ENCODE data around the gene CDHR2. TPM values are rescaled to one million over a fixed set of nuclear protein-coding genes. Genes with fewer than 3 reads are reported as not detected.

Gene CDHR2
- polyA plus RNA-seq, 1 experiment, result not detected

GRCh38 chr5:176631383-176632200, 82.5 kb downstream of the CDHR2 start:
- Histone ChIP-seq H3K27ac (ENCODE audit: low read depth, low read length) (no peak overlapping the region), H3K27me3 (ENCODE audit: control insufficient read depth, insufficient read depth, low read length) (peaks cover 63% of the 10 kb centered on the region), H3K4me3 (ENCODE audit: low read depth, low read length) (no peak overlapping the region), H3K9me3 (ENCODE audit: control insufficient read depth, insufficient read depth, low read length) (peaks cover 5% of the 10 kb centered on the region; the same call in 1 of the 2 replicates)
- CTCF ChIA-PET, result interaction anchor here (0.9 to 1.9 kb wide), 3 partner anchors 30 to 59 kb away, joined by 4 to 10 read pairs (median 6); no protein-coding TSS in a partner anchor
- no peak for TF ChIP-seq CTCF (IDR thresholded peaks at IDR 0.05; ENCODE audit: low read depth, low read length)
- DNase-seq (ENCODE audit: low read depth, low spot score), result no peak
- POLR2A ChIA-PET, result interaction anchor here (0.7 kb wide), 1 partner anchor 21 kb away, joined by 4 read pairs; no protein-coding TSS in a partner anchor

GRCh38 chr5:176632745-176633144, 83.6 kb downstream of the CDHR2 start:
- no peak for TF ChIP-seq CTCF (IDR thresholded peaks at IDR 0.05; ENCODE audit: low read depth, low read length)
- H3K27me3 ChIP-seq (ENCODE audit: control insufficient read depth, insufficient read depth, low read length), result peaks cover 70% of the 10 kb centered on the region
- POLR2A ChIA-PET, result no interaction called here
- no peak overlapping the region for H3K27ac ChIP-seq (ENCODE audit: low read depth, low read length)
- CTCF ChIA-PET, result interaction anchor here (1.0 to 1.8 kb wide), 2 partner anchors 28 to 185 kb away, joined by 3 to 6 read pairs; no protein-coding TSS in a partner anchor
- no peak for DNase-seq (ENCODE audit: low read depth, low spot score)
- H3K9me3 ChIP-seq (ENCODE audit: control insufficient read depth, insufficient read depth, low read length), result peaks cover 5% of the 10 kb centered on the region; the same call in 1 of the 2 replicates
- H3K4me3 ChIP-seq (ENCODE audit: low read depth, low read length), result no peak overlapping the region

GRCh38 chr5:176633598-176633997, 84.5 kb downstream of the CDHR2 start:
- H3K27me3 ChIP-seq (ENCODE audit: control insufficient read depth, insufficient read depth, low read length), result peaks cover 74% of the 10 kb centered on the region
- POLR2A ChIA-PET, result no interaction called here

GRCh38 chr5:176636426-176636825, 87.3 kb downstream of the CDHR2 start:
- Histone ChIP-seq H3K4me3 (ENCODE audit: low read depth, low read length) (no peak overlapping the region), H3K9me3 (ENCODE audit: control insufficient read depth, insufficient read depth, low read length) (peaks cover 5% of the 10 kb centered on the region; the same call in 1 of the 2 replicates), H3K27ac (ENCODE audit: low read depth, low read length) (no peak overlapping the region), H3K27me3 (ENCODE audit: control insufficient read depth, insufficient read depth, low read length) (peaks cover 63% of the 10 kb centered on the region)
- ChIA-PET CTCF (interaction anchor here (1.3 kb wide), 1 partner anchor 24 kb away, joined by 3 read pairs; no protein-coding TSS in a partner anchor), POLR2A (no interaction called here)
- no peak for DNase-seq (ENCODE audit: low read depth, low spot score)
- no peak for TF ChIP-seq CTCF (IDR thresholded peaks at IDR 0.05; ENCODE audit: low read depth, low read length)

More at GRCh38 chr5:176633598-176633997, 84.5 kb downstream of the CDHR2 start:
- DNase-seq (ENCODE audit: low read depth, low spot score), result no peak
- Histone ChIP-seq H3K27ac (ENCODE audit: low read depth, low read length) (no peak overlapping the region), H3K4me3 (ENCODE audit: low read depth, low read length) (no peak overlapping the region), H3K9me3 (ENCODE audit: control insufficient read depth, insufficient read depth, low read length) (peaks cover 5% of the 10 kb centered on the region; the same call in 1 of the 2 replicates)
- TF ChIP-seq CTCF (IDR thresholded peaks at IDR 0.05; ENCODE audit: low read depth, low read length), result no peak
- CTCF ChIA-PET, result interaction anchor here (1.0 to 1.8 kb wide), 2 partner anchors 27 to 186 kb away, joined by 3 to 6 read pairs; no protein-coding TSS in a partner anchor

GRCh38 chr5:176637556-176637955, 88.4 kb downstream of the CDHR2 start:
- Histone ChIP-seq H3K27me3 (ENCODE audit: control insufficient read depth, insufficient read depth, low read length) (peaks cover 57% of the 10 kb centered on the region), H3K9me3 (ENCODE audit: control insufficient read depth, insufficient read depth, low read length) (peaks cover 5% of the 10 kb centered on the region; the same call in 1 of the 2 replicates), H3K4me3 (ENCODE audit: low read depth, low read length) (no peak overlapping the region), H3K27ac (ENCODE audit: low read depth, low read length) (no peak overlapping the region)
- TF ChIP-seq CTCF (IDR thresholded peaks at IDR 0.05; ENCODE audit: low read depth, low read length), result no peak
- CTCF ChIA-PET, result no interaction called here
- DNase-seq (ENCODE audit: low read depth, low spot score), result no peak
- POLR2A ChIA-PET, result no interaction called here
